Fibroblast of upper back skin (primary cell): Measurements from ENCODE around the gene CXorf49.
"Not testable (repeated sequence)": the region's sequence is repeated elsewhere in the genome, so short reads cannot be mapped to it uniquely, and the experiment has no call there.

Source experiments
- DNase-seq: peaks from one replicate; pipeline ENCODE4 v3.0.0-alpha.2; 2013

Gene CXorf49

GRCh38 chrX:71718185-71718584 is at the start of gene CXorf49:
CXorf49 (minus strand) TSS chrX:71718285; CDS start chrX:71718151, 134 bp downstream.
- DNase-seq = not testable (repeated sequence)

GRCh38 chrX:71767134-71767533 is 49.0 kb upstream of the CXorf49 start:
- not testable (repeated sequence) for DNase-seq

GRCh38 chrX:71765613-71766012 is 47.5 kb upstream of the CXorf49 start:
- DNase-seq = not testable (repeated sequence)

- not testable (repeated sequence) for DNase-seq
Measured at GRCh38 chrX:71764832-71765231, 46.7 kb upstream of the CXorf49 start.

GRCh38 chrX:71763049-71763448 is 45.0 kb upstream of the CXorf49 start, which contains the start of gene CXorf49B:
CXorf49B (plus strand) TSS chrX:71763349; CDS start chrX:71763424, 75 bp downstream.
- not testable (repeated sequence) for DNase-seq

GRCh38 chrX:71760688-71761281 is 42.7 kb upstream of the CXorf49 start:
- not testable (repeated sequence) for DNase-seq

GRCh38 chrX:71720289-71720886 is 2.3 kb upstream of the CXorf49 start:
- DNase-seq = not testable (repeated sequence)

GRCh38 chrX:71719195-71719594 is 1.1 kb upstream of the CXorf49 start:
- DNase-seq = not testable (repeated sequence)

GRCh38 chrX:71716323-71716722 is 1.8 kb downstream of the CXorf49 start:
- not testable (repeated sequence) for DNase-seq

- not testable (repeated sequence) for DNase-seq
Measured at GRCh38 chrX:71715551-71715950, 2.5 kb downstream of the CXorf49 start.

GRCh38 chrX:71714064-71714463 is 4.0 kb downstream of the CXorf49 start:
- not testable (repeated sequence) for DNase-seq

- not testable (repeated sequence) for DNase-seq
Measured at GRCh38 chrX:71702853-71703252, 15.2 kb downstream of the CXorf49 start.

- DNase-seq = not testable (repeated sequence)
Measured at GRCh38 chrX:71699023-71699344, 19.1 kb downstream of the CXorf49 start.

- DNase-seq = not testable (repeated sequence)
Measured at GRCh38 chrX:71698299-71699022, 19.6 kb downstream of the CXorf49 start.

- not testable (repeated sequence) for DNase-seq
Measured at GRCh38 chrX:71697466-71698298, 20.4 kb downstream of the CXorf49 start.

GRCh38 chrX:71696641-71697465 is 21.2 kb downstream of the CXorf49 start:
- DNase-seq = not testable (repeated sequence)

- no peak for DNase-seq
Measured at GRCh38 chrX:71679575-71680207, 38.4 kb downstream of the CXorf49 start.

- not testable (repeated sequence) for DNase-seq
Measured at GRCh38 chrX:71677195-71677594, 40.9 kb downstream of the CXorf49 start.

GRCh38 chrX:71676068-71676795 is 41.9 kb downstream of the CXorf49 start:
- not testable (repeated sequence) for DNase-seq

GRCh38 chrX:71675636-71676035 is 42.4 kb downstream of the CXorf49 start:
- not testable (repeated sequence) for DNase-seq

- DNase-seq = no peak
Measured at GRCh38 chrX:71671938-71672337, 46.1 kb downstream of the CXorf49 start.
